NCI-H187 treated with DMSO at 0.1 percent for 48 hours (cell line): ENCODE data around the gene RAD51B.

Experiments
- DNase-seq: peaks from one replicate; lab custom pipeline; 2025; lab: John Stamatoyannopoulos, UW

RAD51B gene

GRCh38 chr14:68234101-68234905, 414.7 kb downstream of the RAD51B start:
- no peak for DNase-seq

- no peak for DNase-seq
Observed at GRCh38 chr14:68235011-68235410, 415.4 kb downstream of the RAD51B start.

- DNase-seq = no peak
Observed at GRCh38 chr14:68236582-68237458, 417.2 kb downstream of the RAD51B start.

- no peak for DNase-seq
Observed at GRCh38 chr14:68238551-68238950, 419.0 kb downstream of the RAD51B start.

GRCh38 chr14:68238976-68239375, 419.4 kb downstream of the RAD51B start:
- DNase-seq = no peak

- no peak for DNase-seq
Observed at GRCh38 chr14:68239988-68240771, 420.6 kb downstream of the RAD51B start.

GRCh38 chr14:68241862-68242487, 422.4 kb downstream of the RAD51B start:
- DNase-seq = no peak

- no peak for DNase-seq
Observed at GRCh38 chr14:68243450-68244010, 424.0 kb downstream of the RAD51B start.

- no peak for DNase-seq
Observed at GRCh38 chr14:68244262-68244980, 424.8 kb downstream of the RAD51B start.

- DNase-seq = no peak
Observed at GRCh38 chr14:68245146-68246073, 425.8 kb downstream of the RAD51B start.

- DNase-seq = no peak
Observed at GRCh38 chr14:68246074-68246785, 426.7 kb downstream of the RAD51B start.

- no peak for DNase-seq
Observed at GRCh38 chr14:68246786-68247105, 427.2 kb downstream of the RAD51B start.

- DNase-seq = no peak
Observed at GRCh38 chr14:68247274-68247673, 427.7 kb downstream of the RAD51B start.

GRCh38 chr14:68247676-68248268, 428.2 kb downstream of the RAD51B start:
- no peak for DNase-seq

GRCh38 chr14:68248481-68249255, 429.1 kb downstream of the RAD51B start:
- DNase-seq = no peak

- DNase-seq = no peak
Observed at GRCh38 chr14:68249661-68250451, 430.3 kb downstream of the RAD51B start.
